IMR-90 (cell line): Measurements from ENCODE around the gene CYP20A1.

Experiments
- POLR2A ChIP-seq: IDR thresholded peaks from 2 replicates; pipeline ENCODE4 v1.6.1; 2012; ENCODE audit warnings: mild to moderate bottlenecking, low read depth, low read length
- TF ChIP-seq, protein P1 (sequence below): conservative IDR thresholded peaks from 2 replicates; pipeline ENCODE4 v1.5.1; 2012; ENCODE audit warnings: mild to moderate bottlenecking, low read depth, low read length, improper control_type of control experiment

DNA sequence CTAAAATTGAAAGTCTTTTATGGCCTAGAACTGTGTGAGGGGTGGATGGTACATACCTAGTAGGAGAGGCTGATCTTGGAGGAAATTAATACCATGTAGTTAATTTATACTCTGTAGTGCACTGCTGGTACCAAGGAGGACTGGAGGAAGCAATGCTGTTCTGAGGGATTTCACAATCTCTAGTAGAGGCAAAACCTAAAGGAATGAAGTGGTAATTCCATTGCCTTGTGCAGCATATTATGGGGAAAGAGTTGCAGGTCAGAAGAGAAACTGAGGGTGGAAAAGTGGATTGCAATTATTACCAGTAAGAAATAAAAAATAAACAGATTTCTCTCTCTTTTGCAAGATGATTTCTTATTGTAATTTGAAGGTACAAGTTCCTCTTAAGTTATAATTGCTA, 91.6 kb downstream of the CYP20A1 start:
- TF ChIP-seq, protein P1, sequence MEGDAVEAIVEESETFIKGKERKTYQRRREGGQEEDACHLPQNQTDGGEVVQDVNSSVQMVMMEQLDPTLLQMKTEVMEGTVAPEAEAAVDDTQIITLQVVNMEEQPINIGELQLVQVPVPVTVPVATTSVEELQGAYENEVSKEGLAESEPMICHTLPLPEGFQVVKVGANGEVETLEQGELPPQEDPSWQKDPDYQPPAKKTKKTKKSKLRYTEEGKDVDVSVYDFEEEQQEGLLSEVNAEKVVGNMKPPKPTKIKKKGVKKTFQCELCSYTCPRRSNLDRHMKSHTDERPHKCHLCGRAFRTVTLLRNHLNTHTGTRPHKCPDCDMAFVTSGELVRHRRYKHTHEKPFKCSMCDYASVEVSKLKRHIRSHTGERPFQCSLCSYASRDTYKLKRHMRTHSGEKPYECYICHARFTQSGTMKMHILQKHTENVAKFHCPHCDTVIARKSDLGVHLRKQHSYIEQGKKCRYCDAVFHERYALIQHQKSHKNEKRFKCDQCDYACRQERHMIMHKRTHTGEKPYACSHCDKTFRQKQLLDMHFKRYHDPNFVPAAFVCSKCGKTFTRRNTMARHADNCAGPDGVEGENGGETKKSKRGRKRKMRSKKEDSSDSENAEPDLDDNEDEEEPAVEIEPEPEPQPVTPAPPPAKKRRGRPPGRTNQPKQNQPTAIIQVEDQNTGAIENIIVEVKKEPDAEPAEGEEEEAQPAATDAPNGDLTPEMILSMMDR: no peak
- no peak for TF ChIP-seq POLR2A
